ENCODE measurements around the gene PPP4R2.

Gene PPP4R2, protein sequence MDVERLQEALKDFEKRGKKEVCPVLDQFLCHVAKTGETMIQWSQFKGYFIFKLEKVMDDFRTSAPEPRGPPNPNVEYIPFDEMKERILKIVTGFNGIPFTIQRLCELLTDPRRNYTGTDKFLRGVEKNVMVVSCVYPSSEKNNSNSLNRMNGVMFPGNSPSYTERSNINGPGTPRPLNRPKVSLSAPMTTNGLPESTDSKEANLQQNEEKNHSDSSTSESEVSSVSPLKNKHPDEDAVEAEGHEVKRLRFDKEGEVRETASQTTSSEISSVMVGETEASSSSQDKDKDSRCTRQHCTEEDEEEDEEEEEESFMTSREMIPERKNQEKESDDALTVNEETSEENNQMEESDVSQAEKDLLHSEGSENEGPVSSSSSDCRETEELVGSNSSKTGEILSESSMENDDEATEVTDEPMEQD

DNA sequence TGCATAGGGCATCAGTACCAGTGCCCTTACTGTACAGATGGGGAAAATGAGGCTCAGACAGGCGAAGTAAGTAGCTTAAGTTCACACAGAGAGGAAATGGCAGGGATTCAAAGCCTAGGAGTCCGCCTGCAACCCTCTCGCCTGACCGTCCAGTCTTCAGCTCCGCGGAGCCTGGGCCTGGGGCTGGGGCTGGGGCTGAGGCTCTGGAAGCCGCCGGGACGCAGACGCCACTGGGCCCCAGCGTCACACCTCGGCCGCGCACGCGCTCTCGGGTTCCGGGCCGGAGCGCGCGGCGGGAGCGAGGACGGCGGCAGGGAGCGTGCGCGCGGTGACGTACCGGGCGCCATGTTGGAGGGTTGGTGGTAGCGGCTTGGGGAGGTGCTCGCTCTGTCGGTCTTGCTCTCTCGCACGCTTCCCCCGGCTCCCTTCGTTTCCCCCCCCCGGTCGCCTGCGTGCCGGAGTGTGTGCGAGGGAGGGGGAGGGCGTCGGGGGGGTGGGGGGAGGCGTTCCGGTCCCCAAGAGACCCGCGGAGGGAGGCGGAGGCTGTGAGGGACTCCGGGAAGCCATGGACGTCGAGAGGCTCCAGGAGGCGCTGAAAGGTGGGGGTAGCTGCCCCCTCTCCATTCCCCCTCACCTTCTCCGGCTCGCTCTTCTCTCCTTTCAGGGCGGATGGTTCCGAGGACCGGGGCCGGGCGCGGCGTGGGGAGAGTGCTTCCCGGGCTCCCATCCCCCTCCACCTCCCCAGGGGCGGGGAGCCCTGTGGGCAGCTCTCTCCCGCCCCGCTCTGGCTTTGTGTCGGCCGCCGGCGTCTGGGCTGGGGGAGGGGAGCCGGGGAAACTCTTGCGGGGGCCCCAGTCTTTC is at the start of gene PPP4R2:
PPP4R2 (plus strand) TSS at position 339 of the 861 bp plus-strand sequence; CDS start at position 566, 227 bp downstream.
- FAIRE-seq (no peak), DNase-seq (ENCODE audit: insufficient read length, low spot score) (peak; percentile 40)
- TF ChIP-seq, protein P1, sequence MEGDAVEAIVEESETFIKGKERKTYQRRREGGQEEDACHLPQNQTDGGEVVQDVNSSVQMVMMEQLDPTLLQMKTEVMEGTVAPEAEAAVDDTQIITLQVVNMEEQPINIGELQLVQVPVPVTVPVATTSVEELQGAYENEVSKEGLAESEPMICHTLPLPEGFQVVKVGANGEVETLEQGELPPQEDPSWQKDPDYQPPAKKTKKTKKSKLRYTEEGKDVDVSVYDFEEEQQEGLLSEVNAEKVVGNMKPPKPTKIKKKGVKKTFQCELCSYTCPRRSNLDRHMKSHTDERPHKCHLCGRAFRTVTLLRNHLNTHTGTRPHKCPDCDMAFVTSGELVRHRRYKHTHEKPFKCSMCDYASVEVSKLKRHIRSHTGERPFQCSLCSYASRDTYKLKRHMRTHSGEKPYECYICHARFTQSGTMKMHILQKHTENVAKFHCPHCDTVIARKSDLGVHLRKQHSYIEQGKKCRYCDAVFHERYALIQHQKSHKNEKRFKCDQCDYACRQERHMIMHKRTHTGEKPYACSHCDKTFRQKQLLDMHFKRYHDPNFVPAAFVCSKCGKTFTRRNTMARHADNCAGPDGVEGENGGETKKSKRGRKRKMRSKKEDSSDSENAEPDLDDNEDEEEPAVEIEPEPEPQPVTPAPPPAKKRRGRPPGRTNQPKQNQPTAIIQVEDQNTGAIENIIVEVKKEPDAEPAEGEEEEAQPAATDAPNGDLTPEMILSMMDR (IDR thresholded peaks at IDR 0.05; ENCODE audit: insufficient read depth, missing control alignments), result no peak

DNA sequence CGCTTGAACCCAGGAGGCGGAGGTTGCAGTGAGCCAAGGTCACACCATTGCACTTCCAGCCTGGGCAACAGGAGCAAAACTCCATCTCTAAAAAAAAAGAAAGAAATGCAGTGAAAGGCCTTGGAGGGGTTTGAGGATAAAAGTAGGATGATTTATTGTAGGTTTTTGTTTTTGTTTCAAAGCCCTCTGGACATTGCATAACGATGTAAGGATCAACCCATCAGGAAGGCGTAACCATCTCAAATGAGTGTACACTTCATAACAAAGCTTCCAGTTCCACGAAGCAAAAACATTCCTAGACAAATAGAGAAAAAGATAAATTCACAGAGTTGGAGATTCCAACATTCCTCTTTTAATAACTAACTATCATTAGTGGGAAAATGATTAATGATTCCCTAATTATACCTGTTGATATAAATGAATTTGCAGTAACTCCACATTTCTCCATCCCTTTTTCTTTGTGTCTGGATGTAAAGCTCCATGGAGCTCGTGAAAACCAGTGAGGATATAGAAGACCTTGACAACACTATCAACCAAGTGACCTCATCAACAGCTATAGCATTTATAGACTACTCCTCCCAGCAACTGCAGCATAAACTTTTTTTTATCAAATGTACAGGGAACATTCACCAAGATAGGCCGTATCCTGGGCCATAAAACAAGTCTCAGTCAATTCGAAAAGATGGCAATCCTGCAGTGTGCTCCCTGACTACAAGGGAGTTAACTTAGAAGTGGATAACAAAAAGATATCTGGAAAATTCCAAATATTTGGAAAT is 48.7 kb upstream of the PPP4R2 start:
- FAIRE-seq, result no peak
- TF ChIP-seq, protein P1 (IDR thresholded peaks at IDR 0.05; ENCODE audit: insufficient read depth, missing control alignments), result no peak
- DNase-seq (ENCODE audit: insufficient read length, low spot score), result no peak

DNA sequence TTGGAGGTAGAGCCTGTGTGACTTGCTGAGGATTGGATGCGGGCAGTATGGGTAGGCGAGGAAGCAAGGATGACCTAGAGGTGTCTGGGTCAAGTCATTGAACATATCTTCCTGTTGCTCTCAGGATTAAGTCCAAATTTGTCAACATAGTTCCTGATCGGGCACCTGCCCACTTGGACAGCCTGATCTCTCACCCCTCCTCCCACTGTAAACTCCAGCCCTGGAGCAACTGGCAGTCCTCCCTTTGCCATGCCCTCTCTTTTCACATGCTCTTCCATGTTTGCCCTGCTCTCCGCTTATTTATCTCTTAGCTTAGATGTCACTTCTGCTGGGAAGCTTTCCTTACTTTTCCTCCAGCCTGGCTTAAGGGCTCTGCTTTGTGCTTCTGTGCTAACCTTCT is 47.6 kb upstream of the PPP4R2 start:
- TF ChIP-seq, protein P1 (IDR thresholded peaks at IDR 0.05; ENCODE audit: insufficient read depth, missing control alignments), result no peak
- no peak for FAIRE-seq
- DNase-seq (ENCODE audit: insufficient read length, low spot score), result no peak

DNA sequence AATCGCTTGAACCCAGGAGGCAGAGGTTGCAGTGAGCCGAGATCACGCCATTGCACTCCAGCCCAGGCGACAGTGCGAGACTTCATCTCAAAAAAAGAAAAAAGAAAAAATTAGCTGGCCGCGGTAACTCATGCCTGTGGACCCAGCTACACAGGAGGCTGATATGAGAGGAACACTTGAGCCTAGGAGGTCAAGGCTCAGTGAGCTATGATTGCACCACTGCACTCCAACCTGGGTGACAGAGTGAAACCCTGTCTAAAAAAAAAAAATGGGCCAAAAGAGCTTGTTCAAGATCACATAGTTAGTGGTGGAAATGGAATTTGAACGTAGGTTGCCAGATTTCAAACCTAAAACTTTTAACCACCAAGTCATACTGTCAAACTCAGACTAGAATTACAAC is 46.2 kb upstream of the PPP4R2 start:
- TF ChIP-seq, protein P1 (IDR thresholded peaks at IDR 0.05; ENCODE audit: insufficient read depth, missing control alignments), result no peak
- FAIRE-seq (no peak), DNase-seq (ENCODE audit: insufficient read length, low spot score) (no peak)

DNA sequence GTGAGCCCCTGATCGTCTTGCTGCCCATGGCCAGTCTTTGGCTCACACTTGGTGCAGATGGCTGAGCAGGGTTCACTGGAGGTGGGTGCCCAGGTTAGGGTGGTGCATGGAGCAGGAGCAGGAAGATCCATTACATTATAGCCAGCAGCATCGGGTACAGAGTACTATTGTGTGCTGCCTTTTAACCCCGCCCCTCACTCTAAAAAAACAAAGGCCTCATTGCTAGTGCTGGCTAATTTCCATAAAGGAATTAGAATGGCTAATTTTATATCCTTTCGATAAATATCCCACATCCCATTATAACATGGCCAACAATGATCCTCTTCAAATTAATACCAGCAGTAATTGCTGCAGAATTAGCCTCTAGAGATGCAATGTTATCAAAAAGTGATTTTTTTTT is 45.8 kb upstream of the PPP4R2 start:
- TF ChIP-seq, protein P1 (IDR thresholded peaks at IDR 0.05; ENCODE audit: insufficient read depth, missing control alignments), result no peak
- no peak for FAIRE-seq
- no peak for DNase-seq (ENCODE audit: insufficient read length, low spot score)

DNA sequence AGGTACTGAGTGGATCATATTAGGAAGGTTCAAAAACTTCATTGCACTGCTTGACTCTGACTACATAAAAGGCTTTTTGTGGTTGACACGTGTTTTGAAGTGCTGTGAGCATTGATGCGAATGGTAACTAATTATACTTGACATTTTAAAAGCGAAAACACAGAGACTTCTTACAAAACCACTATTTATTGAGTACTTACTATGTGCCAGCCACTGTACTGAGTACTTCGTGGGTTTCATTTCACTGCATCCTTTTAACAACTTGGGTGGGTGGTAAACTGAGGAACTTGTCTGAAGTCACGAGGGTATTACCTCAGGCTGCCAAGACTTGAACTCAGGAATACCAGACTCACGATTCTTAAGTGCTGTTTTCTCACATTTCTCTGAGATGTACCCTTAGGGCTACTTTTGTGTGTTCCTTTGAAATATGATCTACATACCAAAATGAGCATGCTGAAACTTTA is 45.3 kb upstream of the PPP4R2 start:
- FAIRE-seq (no peak), DNase-seq (ENCODE audit: insufficient read length, low spot score) (no peak)
- TF ChIP-seq, protein P1 (IDR thresholded peaks at IDR 0.05; ENCODE audit: insufficient read depth, missing control alignments), result no peak
